ENCODE measurements around the gene DCDC2C.

DCDC2C gene

DNA sequence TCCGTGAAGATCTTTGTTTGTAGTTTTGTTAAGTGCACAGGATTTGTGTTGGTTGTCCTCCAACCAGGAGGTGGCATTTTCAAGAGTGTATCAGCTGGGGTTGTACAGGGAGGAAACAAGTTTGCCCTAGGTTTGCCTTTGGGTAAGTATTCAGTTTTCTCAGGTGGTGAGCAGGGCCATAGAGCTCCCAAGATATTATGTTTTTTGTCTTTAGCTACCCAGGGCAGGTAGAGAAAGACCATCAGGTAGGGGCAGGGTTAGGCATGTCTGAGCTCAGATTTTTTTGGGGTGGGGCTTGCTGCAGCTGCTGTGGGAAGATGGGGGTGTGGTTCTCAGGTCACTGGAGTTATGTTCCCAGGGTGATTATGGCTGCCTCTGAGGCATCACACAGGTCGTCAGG is 191.6 kb downstream of the DCDC2C start:
- DNase-seq (ENCODE audit: low read depth) = no peak

All from stimulated activated CD8-positive, alpha-beta memory T cell treated with anti-CD3 and anti-CD28 coated beads, Interleukin-12 subunit alpha, Interleukin-12 subunit beta, amount 100 ng/mL, for 1 hour (primary cell).